PC-3 (cell line): ENCODE results near the gene MPPED1.

ENCODE experiments used
- EZH2 ChIP-seq: fragments of 300-600 bp; sonication (generic); IDR thresholded peaks from one replicate; pipeline ENCODE4 v1.6.1; 2017; ENCODE audit warnings: antibody characterized with exemption, mild to moderate bottlenecking, low read length; ENCODE audit not compliant: unreplicated experiment
- EZH2phosphoT487 ChIP-seq: fragments of 300-600 bp; sonication (generic); IDR thresholded peaks from 2 replicates; pipeline ENCODE4 v1.6.1; 2018; ENCODE audit warnings: mild to moderate bottlenecking, antibody characterized with exemption, low read length, borderline replicate concordance
- TF ChIP-seq, protein P1 (sequence below): fragments of 300-600 bp; sonication (generic); conservative IDR thresholded peaks from 2 replicates; pipeline ENCODE4 v1.5.1; 2017; ENCODE audit warnings: antibody characterized with exemption, low read depth, mild to moderate bottlenecking, low read length

- TF ChIP-seq, protein P1, sequence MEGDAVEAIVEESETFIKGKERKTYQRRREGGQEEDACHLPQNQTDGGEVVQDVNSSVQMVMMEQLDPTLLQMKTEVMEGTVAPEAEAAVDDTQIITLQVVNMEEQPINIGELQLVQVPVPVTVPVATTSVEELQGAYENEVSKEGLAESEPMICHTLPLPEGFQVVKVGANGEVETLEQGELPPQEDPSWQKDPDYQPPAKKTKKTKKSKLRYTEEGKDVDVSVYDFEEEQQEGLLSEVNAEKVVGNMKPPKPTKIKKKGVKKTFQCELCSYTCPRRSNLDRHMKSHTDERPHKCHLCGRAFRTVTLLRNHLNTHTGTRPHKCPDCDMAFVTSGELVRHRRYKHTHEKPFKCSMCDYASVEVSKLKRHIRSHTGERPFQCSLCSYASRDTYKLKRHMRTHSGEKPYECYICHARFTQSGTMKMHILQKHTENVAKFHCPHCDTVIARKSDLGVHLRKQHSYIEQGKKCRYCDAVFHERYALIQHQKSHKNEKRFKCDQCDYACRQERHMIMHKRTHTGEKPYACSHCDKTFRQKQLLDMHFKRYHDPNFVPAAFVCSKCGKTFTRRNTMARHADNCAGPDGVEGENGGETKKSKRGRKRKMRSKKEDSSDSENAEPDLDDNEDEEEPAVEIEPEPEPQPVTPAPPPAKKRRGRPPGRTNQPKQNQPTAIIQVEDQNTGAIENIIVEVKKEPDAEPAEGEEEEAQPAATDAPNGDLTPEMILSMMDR = no peak
- TF ChIP-seq EZH2 = no peak
- TF ChIP-seq EZH2phosphoT487 = no peak
These were observed 75.7 kb downstream of the MPPED1 start for GRCh38 chr22:43487311-43488030.
